Smooth muscle cell (in vitro differentiated cells): ENCODE results near the gene TEX261. TPM values are rescaled to one million over a fixed set of nuclear protein-coding genes. Genes with fewer than 3 reads are reported as not detected.
"Not testable (repeated sequence)": the region's sequence is repeated elsewhere in the genome, so short reads cannot be mapped to it uniquely, and the experiment has no call there.

ENCODE experiments used
- DNase-seq: peaks from one replicate; lab custom pipeline; 2025; ENCODE audit not compliant: unreplicated experiment; lab: John Stamatoyannopoulos, UW
- H2AFZ ChIP-seq: fragments of 200-600 bp; sonication (generic); 2 replicates; pipeline ENCODE4 v1.6.0; 2016; ENCODE audit warnings: antibody characterized with exemption, low read depth, mild to moderate bottlenecking
- H3F3A ChIP-seq: fragments of 200-600 bp; sonication (generic); 2 replicates; pipeline ENCODE4 v1.6.0; 2017; ENCODE audit warnings: antibody characterized with exemption, low read depth
- H3K27ac ChIP-seq: fragments of 200-600 bp; sonication (generic); 2 replicates; pipeline ENCODE4 v1.5.1; 2016; ENCODE audit warnings: low read depth, mild to moderate bottlenecking
- H3K27me3 ChIP-seq: fragments of 200-600 bp; sonication (generic); 2 replicates; pipeline ENCODE4 v1.6.1; 2016; ENCODE audit warnings: low read depth, mild to moderate bottlenecking
- H3K36me3 ChIP-seq: fragments of 200-600 bp; sonication (generic); 2 replicates; pipeline ENCODE4 v1.5.1; 2016; ENCODE audit warnings: low read depth
- H3K4me1 ChIP-seq: fragments of 200-600 bp; sonication (generic); 2 replicates; pipeline ENCODE4 v1.5.1; 2016; ENCODE audit warnings: low read depth
- H3K4me2 ChIP-seq: fragments of 200-600 bp; sonication (generic); 2 replicates; pipeline ENCODE4 v1.6.0; 2016; ENCODE audit warnings: mild to moderate bottlenecking
- H3K4me3 ChIP-seq: fragments of 200-600 bp; sonication (generic); 2 replicates; pipeline ENCODE4 v1.5.1; 2016; ENCODE audit warnings: mild to moderate bottlenecking
- H3K79me2 ChIP-seq: fragments of 200-600 bp; sonication (generic); 2 replicates; pipeline ENCODE4 v1.6.0; 2016; ENCODE audit warnings: low read depth, mild to moderate bottlenecking
- H3K9ac ChIP-seq: fragments of 200-600 bp; sonication (generic); 2 replicates; pipeline ENCODE4 v1.6.0; 2016; ENCODE audit warnings: low read depth
- H3K9me3 ChIP-seq: fragments of 200-600 bp; sonication (generic); replicated peaks from 2 replicates; pipeline ENCODE4 v1.5.1; 2016; ENCODE audit warnings: low read depth
- H4K20me1 ChIP-seq: fragments of 200-600 bp; sonication (generic); 2 replicates; pipeline ENCODE4 v1.6.0; 2016; ENCODE audit warnings: low read depth
- CTCF ChIP-seq: fragments of 200-600 bp; sonication (generic); IDR thresholded peaks from 2 replicates; pipeline ENCODE4 v1.5.1; 2017; ENCODE audit warnings: borderline replicate concordance, mild to moderate bottlenecking, antibody characterized with exemption; ENCODE audit not compliant: insufficient read depth, poor library complexity, severe bottlenecking
- WGBS: methylation state at CpG from one replicate; pipeline ENCODE4 v1.1.7; 2016; ENCODE audit warnings: low lambda C conversion rate; 5-methylcytosine and 5-hydroxymethylcytosine counted together
- polyA plus RNA-seq: library from polyadenylated mRNA; unstranded; fragments of >200 nt; fragmentation: Nextera tagmentation; extraction: Ambion mirVana; gene quantifications from 2 replicates; pipeline ENCODE4 v1.2.1, GENCODE V29; 2016
- total RNA-seq: library from RNA; depleted of rRNA; stranded (reverse); fragments of >200 nt; gene quantifications from 2 replicates; pipeline ENCODE4 v1.2.3, GENCODE V29; 2014

TEX261 gene
- total RNA-seq (35.2 and 43.5 TPM in 2 replicates), polyA plus RNA-seq (28.7 and 29.3 TPM in 2 replicates)

GRCh38 chr2:70994699-70995425 is at the start of gene TEX261:
TEX261 (minus strand) TSS chr2:70994873; CDS start chr2:70994757, 116 bp downstream.
- peak; percentile 53 for TF ChIP-seq CTCF
- Histone ChIP-seq H3K4me3 (peak within 1 kb of the TSS; percentile 96), H3K4me2 (peak within 1 kb of the TSS; percentile 97), H3K79me2 (peaks cover 25% of the 10 kb centered on the region), H3K9me3 (no peaks in the 10 kb centered on the region), H3K4me1 (peaks cover 11% of the 10 kb centered on the region), H3F3A (no peaks in the 10 kb centered on the region), H3K27me3 (no peaks in the 10 kb centered on the region), H3K36me3 (no peaks in the 10 kb centered on the region), H3K27ac (no peak within 1 kb of the TSS), H2AFZ (peak within 1 kb of the TSS; percentile 99), H3K9ac (peak within 1 kb of the TSS; percentile 90), H4K20me1 (peaks cover 27% of the 10 kb centered on the region)
- 2% methylated on average over 36 of the region's 65 CpGs for WGBS
- peak; percentile 67 for DNase-seq

GRCh38 chr2:71043531-71044407 is 49.1 kb upstream of the TEX261 start:
- Histone ChIP-seq H3K27me3 (no peaks in the 10 kb centered on the region), H3K4me3 (no peak overlapping the region), H3K9me3 (no peaks in the 10 kb centered on the region), H3K4me2 (no peak overlapping the region), H3K27ac (no peak overlapping the region), H3K36me3 (no peaks in the 10 kb centered on the region), H2AFZ (no peak overlapping the region), H3K4me1 (peaks cover 4% of the 10 kb centered on the region), H3F3A (no peaks in the 10 kb centered on the region), H3K9ac (no peak overlapping the region), H3K79me2 (no peaks in the 10 kb centered on the region), H4K20me1 (no peaks in the 10 kb centered on the region)
- WGBS: 83% methylated on average over 31 of the region's 36 CpGs
- DNase-seq: no peak
- TF ChIP-seq CTCF: no peak

- no peaks in the 10 kb centered on the region for H3F3A ChIP-seq
- no peak overlapping the region for H3K9ac ChIP-seq
- no peaks in the 10 kb centered on the region for H4K20me1 ChIP-seq
- H3K36me3 ChIP-seq: no peaks in the 10 kb centered on the region
- no peak overlapping the region for H3K27ac ChIP-seq
- no peak overlapping the region for H2AFZ ChIP-seq
- H3K4me3 ChIP-seq: no peak overlapping the region
- no peak for TF ChIP-seq CTCF
- no peak overlapping the region for H3K4me2 ChIP-seq
- no peaks in the 10 kb centered on the region for H3K27me3 ChIP-seq
- DNase-seq: no peak
- no peaks in the 10 kb centered on the region for H3K79me2 ChIP-seq
- peaks cover 3% of the 10 kb centered on the region for H3K4me1 ChIP-seq
- no peaks in the 10 kb centered on the region for H3K9me3 ChIP-seq
- 57% methylated on average over 4 of the region's 4 CpGs for WGBS
These were observed 47.6 kb upstream of the TEX261 start for GRCh38 chr2:71042287-71042686.

- not testable (repeated sequence) for H3K4me1 ChIP-seq, H3K79me2 ChIP-seq, H3K27me3 ChIP-seq, H2AFZ ChIP-seq, H4K20me1 ChIP-seq, H3K9me3 ChIP-seq, H3K9ac ChIP-seq, H3K27ac ChIP-seq, H3K4me3 ChIP-seq, H3K36me3 ChIP-seq, H3K4me2 ChIP-seq, H3F3A ChIP-seq, DNase-seq
- WGBS: 83% methylated on average over 8 of the region's 8 CpGs
These were observed 41.6 kb upstream of the TEX261 start for GRCh38 chr2:71036296-71036695.
